Endothelial cell of umbilical vein (primary cell): Measurements from ENCODE around the gene KLC3.

Experiments used
- EZH2 ChIP-seq: IDR thresholded peaks from 2 replicates; pipeline ENCODE4 v1.6.1; 2012; ENCODE audit warnings: borderline replicate concordance, low read depth, mild to moderate bottlenecking, moderate library complexity, low read length, inconsistent platforms; ENCODE audit not compliant: severe bottlenecking
- FOS ChIP-seq: IDR thresholded peaks from 2 replicates; pipeline ENCODE4 v1.6.1; 2011; ENCODE audit warnings: mild to moderate bottlenecking, low read length, moderate library complexity, borderline replicate concordance; ENCODE audit not compliant: insufficient read depth
- GATA2 ChIP-seq: IDR thresholded peaks from 2 replicates; pipeline ENCODE4 v1.7.0; 2011; ENCODE audit warnings: low read depth, mild to moderate bottlenecking, moderate library complexity, mixed read lengths, low read length; ENCODE audit not compliant: insufficient read length, insufficient read depth
- JUN ChIP-seq: IDR thresholded peaks from 2 replicates; pipeline ENCODE4 v1.6.1; 2011; ENCODE audit warnings: borderline replicate concordance, low read depth; ENCODE audit not compliant: insufficient read length, insufficient read depth
- MAX ChIP-seq: IDR thresholded peaks from 2 replicates; pipeline ENCODE4 v1.6.1; 2011; ENCODE audit not compliant: insufficient read depth, insufficient read length
- MYC ChIP-seq: IDR thresholded peaks from one replicate; pipeline ENCODE4 v1.6.1; 2011; ENCODE audit warnings: mild to moderate bottlenecking, low read depth, low read length
- POLR2A ChIP-seq: IDR thresholded peaks from 2 replicates; pipeline ENCODE4 v1.6.1; 2012; ENCODE audit warnings: low read depth, mild to moderate bottlenecking, control low read depth, low read length
- POLR2AphosphoS5 ChIP-seq: IDR thresholded peaks from 2 replicates; pipeline ENCODE4 v1.6.1; 2012; ENCODE audit warnings: low read depth, mild to moderate bottlenecking, control low read depth, low read length, moderate library complexity; ENCODE audit not compliant: insufficient read depth
- TF ChIP-seq, protein P1 (sequence below), 2 donors: IDR thresholded peaks; 1 replicate in 1 of 2; 2 replicates in 1 of 2; pipeline ENCODE4 v1.5.1; 2011; ENCODE audit warnings: low read length in 2 of 2, mild to moderate bottlenecking in 2 of 2, moderate library complexity in 2 of 2, control low read depth in 1 of 2, inconsistent platforms in 1 of 2, low read depth in 1 of 2; ENCODE audit not compliant: insufficient read depth in 1 of 2; ENCODE audit errors: extremely low read depth in 1 of 2

GRCh38 chr19:45345506-45345860 lies 4.9 kb downstream of the KLC3 start:
- no peak for TF ChIP-seq POLR2A
- no peak for TF ChIP-seq EZH2
- TF ChIP-seq, protein P1, sequence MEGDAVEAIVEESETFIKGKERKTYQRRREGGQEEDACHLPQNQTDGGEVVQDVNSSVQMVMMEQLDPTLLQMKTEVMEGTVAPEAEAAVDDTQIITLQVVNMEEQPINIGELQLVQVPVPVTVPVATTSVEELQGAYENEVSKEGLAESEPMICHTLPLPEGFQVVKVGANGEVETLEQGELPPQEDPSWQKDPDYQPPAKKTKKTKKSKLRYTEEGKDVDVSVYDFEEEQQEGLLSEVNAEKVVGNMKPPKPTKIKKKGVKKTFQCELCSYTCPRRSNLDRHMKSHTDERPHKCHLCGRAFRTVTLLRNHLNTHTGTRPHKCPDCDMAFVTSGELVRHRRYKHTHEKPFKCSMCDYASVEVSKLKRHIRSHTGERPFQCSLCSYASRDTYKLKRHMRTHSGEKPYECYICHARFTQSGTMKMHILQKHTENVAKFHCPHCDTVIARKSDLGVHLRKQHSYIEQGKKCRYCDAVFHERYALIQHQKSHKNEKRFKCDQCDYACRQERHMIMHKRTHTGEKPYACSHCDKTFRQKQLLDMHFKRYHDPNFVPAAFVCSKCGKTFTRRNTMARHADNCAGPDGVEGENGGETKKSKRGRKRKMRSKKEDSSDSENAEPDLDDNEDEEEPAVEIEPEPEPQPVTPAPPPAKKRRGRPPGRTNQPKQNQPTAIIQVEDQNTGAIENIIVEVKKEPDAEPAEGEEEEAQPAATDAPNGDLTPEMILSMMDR (IDR thresholded peaks at IDR 0.05; ENCODE audit: extremely low read depth in 1 of 2, insufficient read depth in 1 of 2, low read depth in 1 of 2, low read length in 2 of 2), result no peak
- no peak for TF ChIP-seq MAX
- no peak for TF ChIP-seq FOS
- no peak for TF ChIP-seq POLR2AphosphoS5
- TF ChIP-seq MYC, result no peak
- no peak for TF ChIP-seq JUN
- TF ChIP-seq GATA2, result no peak
